Measurements from ENCODE around the gene EIF6.

Gene EIF6

GRCh38 chr20:35284267-35284991 lies at the start of gene EIF6:
EIF6 (minus strand) TSS chr20:35284772; CDS start chr20:35284487, 285 bp downstream.
- Mint-ChIP-seq H3K9me3 (no peaks in the 10 kb centered on the region), H3K27me3 (ENCODE audit: low read depth) (no peaks in the 10 kb centered on the region), H3K36me3 (ENCODE audit: low read depth) (peaks cover 28% of the 10 kb centered on the region), H3K27ac (peak within 1 kb of the TSS; percentile 96), H3K4me3 (peak within 1 kb of the TSS; percentile 89), H3K4me1 (ENCODE audit: low read depth) (peaks cover 17% of the 10 kb centered on the region)
- peak; percentile 77 for DNase-seq (ENCODE audit: low spot score)

- Mint-ChIP-seq H3K4me1 (ENCODE audit: low read depth) (peaks cover 2% of the 10 kb centered on the region), H3K27me3 (ENCODE audit: low read depth) (no peaks in the 10 kb centered on the region), H3K4me3 (no peak overlapping the region), H3K36me3 (ENCODE audit: low read depth) (peaks cover 1% of the 10 kb centered on the region), H3K27ac (no peak overlapping the region), H3K9me3 (no peaks in the 10 kb centered on the region)
- no peak for DNase-seq (ENCODE audit: low spot score)
Observed at GRCh38 chr20:35333606-35334005, 49.0 kb upstream of the EIF6 start.

- Mint-ChIP-seq H3K9me3 (no peaks in the 10 kb centered on the region), H3K4me3 (no peak overlapping the region), H3K4me1 (ENCODE audit: low read depth) (peaks cover 2% of the 10 kb centered on the region), H3K27me3 (ENCODE audit: low read depth) (no peaks in the 10 kb centered on the region), H3K36me3 (ENCODE audit: low read depth) (peaks cover 2% of the 10 kb centered on the region), H3K27ac (no peak overlapping the region)
- DNase-seq (ENCODE audit: low spot score) = no peak
Observed at GRCh38 chr20:35332540-35333200, 48.1 kb upstream of the EIF6 start.

GRCh38 chr20:35329435-35330139 lies 45.0 kb upstream of the EIF6 start:
- Mint-ChIP-seq H3K4me1 (ENCODE audit: low read depth) (peaks cover 6% of the 10 kb centered on the region), H3K9me3 (no peaks in the 10 kb centered on the region), H3K27ac (no peak overlapping the region), H3K36me3 (ENCODE audit: low read depth) (peaks cover 4% of the 10 kb centered on the region), H3K27me3 (ENCODE audit: low read depth) (no peaks in the 10 kb centered on the region), H3K4me3 (no peak overlapping the region)
- peak; percentile 45 for DNase-seq (ENCODE audit: low spot score)

DNA sequence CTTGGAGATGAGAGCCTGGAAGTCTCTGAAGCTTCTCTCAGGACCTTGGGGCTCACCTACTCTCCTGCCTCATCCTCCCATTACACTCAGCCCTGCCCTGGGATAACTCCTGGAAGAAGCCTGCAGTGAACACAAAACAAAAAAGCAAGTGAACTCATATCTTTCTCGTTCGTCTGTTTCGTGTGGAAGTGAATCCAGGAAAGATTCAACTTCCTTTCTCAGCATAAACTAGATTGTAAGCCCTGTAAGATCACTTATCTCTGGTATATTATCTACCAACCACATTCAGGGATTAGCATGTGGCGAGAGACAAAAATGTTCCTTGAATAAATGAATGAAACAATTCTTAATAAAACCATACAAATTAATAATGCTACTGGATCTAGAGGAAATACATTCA lies 44.1 kb upstream of the EIF6 start:
- no peaks in the 10 kb centered on the region for H3K27me3 Mint-ChIP-seq (ENCODE audit: low read depth)
- peaks cover 6% of the 10 kb centered on the region for H3K4me1 Mint-ChIP-seq (ENCODE audit: low read depth)
- H3K4me3 Mint-ChIP-seq = no peak overlapping the region
- no peak overlapping the region for H3K27ac Mint-ChIP-seq
- H3K36me3 Mint-ChIP-seq (ENCODE audit: low read depth) = peaks cover 4% of the 10 kb centered on the region
- no peak for DNase-seq (ENCODE audit: low spot score)
- H3K9me3 Mint-ChIP-seq = no peaks in the 10 kb centered on the region

- no peaks in the 10 kb centered on the region for H3K9me3 Mint-ChIP-seq
- no peak for DNase-seq (ENCODE audit: low spot score)
- no peak overlapping the region for H3K27ac Mint-ChIP-seq
- H3K4me3 Mint-ChIP-seq = no peak overlapping the region
- peaks cover 4% of the 10 kb centered on the region for H3K36me3 Mint-ChIP-seq (ENCODE audit: low read depth)
- H3K27me3 Mint-ChIP-seq (ENCODE audit: low read depth) = no peaks in the 10 kb centered on the region
- H3K4me1 Mint-ChIP-seq (ENCODE audit: low read depth) = peaks cover 8% of the 10 kb centered on the region
Observed at GRCh38 chr20:35328095-35328685, 43.6 kb upstream of the EIF6 start.

GRCh38 chr20:35327074-35327976 lies 42.8 kb upstream of the EIF6 start:
- Mint-ChIP-seq H3K4me3 (no peak overlapping the region), H3K4me1 (ENCODE audit: low read depth) (peaks cover 8% of the 10 kb centered on the region), H3K9me3 (no peaks in the 10 kb centered on the region), H3K27me3 (ENCODE audit: low read depth) (no peaks in the 10 kb centered on the region), H3K36me3 (ENCODE audit: low read depth) (peaks cover 4% of the 10 kb centered on the region), H3K27ac (no peak overlapping the region)
- DNase-seq (ENCODE audit: low spot score) = no peak

- no peaks in the 10 kb centered on the region for H3K9me3 Mint-ChIP-seq
Observed at GRCh38 chr20:35326740-35327073, 42.1 kb upstream of the EIF6 start.

DNA sequence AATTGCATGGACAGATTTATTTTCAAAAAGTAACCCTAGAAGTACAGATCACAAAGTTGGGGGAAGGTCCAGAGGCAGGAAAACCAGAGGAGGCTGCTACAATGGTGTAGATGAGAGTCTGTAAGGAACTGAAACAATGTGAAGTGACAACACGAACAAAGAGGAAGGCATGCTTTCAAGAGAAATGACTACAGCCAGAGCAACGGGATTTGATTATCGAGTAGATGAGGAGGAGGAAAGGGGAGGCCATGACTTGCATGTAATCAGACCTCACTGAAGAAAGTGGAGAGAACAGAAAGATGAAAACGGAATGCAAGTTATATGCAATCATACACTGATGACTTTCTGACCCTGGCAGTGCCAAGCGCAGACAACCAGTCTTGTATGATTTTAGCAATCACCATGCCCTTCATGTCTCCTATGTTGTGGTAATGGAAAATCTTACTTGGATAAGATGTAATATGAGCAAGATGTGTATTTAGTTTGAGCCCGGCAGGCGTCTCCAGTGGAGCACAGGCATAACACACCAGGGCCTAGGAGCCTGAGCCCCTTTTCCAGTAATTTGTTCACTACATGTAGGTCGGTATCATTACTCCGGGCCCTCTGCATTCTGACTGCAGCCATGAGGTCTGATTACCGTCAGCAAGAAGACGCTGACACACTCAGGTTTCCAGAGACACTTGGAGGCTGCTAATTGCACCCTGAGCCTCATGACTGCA lies 41.6 kb upstream of the EIF6 start:
- peaks cover 8% of the 10 kb centered on the region for H3K4me1 Mint-ChIP-seq (ENCODE audit: low read depth)
- H3K27me3 Mint-ChIP-seq (ENCODE audit: low read depth) = no peaks in the 10 kb centered on the region
- no peak overlapping the region for H3K27ac Mint-ChIP-seq
- no peak for DNase-seq (ENCODE audit: low spot score)
- H3K9me3 Mint-ChIP-seq = no peaks in the 10 kb centered on the region
- peaks cover 4% of the 10 kb centered on the region for H3K36me3 Mint-ChIP-seq (ENCODE audit: low read depth)
- H3K4me3 Mint-ChIP-seq = no peak overlapping the region

More at GRCh38 chr20:35326740-35327073, 42.1 kb upstream of the EIF6 start:
- DNase-seq (ENCODE audit: low spot score) = no peak
- Mint-ChIP-seq H3K4me1 (ENCODE audit: low read depth) (peaks cover 8% of the 10 kb centered on the region), H3K27ac (no peak overlapping the region), H3K4me3 (no peak overlapping the region), H3K36me3 (ENCODE audit: low read depth) (peaks cover 4% of the 10 kb centered on the region), H3K27me3 (ENCODE audit: low read depth) (no peaks in the 10 kb centered on the region)

GRCh38 chr20:35325401-35325800 lies 40.8 kb upstream of the EIF6 start:
- no peak overlapping the region for H3K27ac Mint-ChIP-seq
- peaks cover 8% of the 10 kb centered on the region for H3K4me1 Mint-ChIP-seq (ENCODE audit: low read depth)
- no peaks in the 10 kb centered on the region for H3K9me3 Mint-ChIP-seq
- H3K36me3 Mint-ChIP-seq (ENCODE audit: low read depth) = peaks cover 4% of the 10 kb centered on the region
- no peaks in the 10 kb centered on the region for H3K27me3 Mint-ChIP-seq (ENCODE audit: low read depth)
- no peak for DNase-seq (ENCODE audit: low spot score)
- H3K4me3 Mint-ChIP-seq = no peak overlapping the region

DNA sequence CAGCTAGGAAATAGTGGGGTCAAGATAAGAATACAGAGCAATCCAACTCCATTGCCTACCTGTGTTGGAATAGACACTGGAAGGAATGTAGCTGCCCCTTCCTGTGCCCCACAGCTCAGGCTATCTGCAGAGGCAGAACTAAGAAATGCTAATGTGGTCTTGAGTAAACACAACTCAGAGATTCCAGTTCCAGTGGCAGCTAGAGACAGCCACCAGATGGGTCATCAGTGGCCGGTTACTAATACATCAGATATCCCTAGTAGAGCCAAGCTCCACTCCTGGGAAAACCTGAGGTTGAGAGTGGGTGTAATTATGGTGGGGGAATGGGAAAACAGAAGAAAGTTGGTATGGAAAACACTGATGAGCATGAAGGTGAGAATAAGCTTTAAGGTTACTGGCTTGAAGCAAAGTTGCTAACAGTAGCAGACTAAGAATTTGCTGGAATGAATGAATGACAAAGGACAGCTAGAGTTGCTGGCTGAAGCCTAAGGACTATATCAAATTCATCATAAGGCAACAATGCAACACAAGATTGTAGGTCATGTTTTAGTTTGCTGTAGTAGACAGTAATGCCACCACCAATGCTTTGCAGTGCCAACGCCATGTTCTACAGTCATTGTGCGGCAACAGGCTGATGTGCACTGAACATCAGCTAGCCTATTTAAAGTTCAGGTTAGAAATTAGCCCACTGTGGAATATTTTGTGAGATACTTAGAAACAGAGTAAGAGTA lies 36.0 kb upstream of the EIF6 start:
- no peaks in the 10 kb centered on the region for H3K27me3 Mint-ChIP-seq (ENCODE audit: low read depth)
- peaks cover 13% of the 10 kb centered on the region for H3K4me1 Mint-ChIP-seq (ENCODE audit: low read depth)
- no peaks in the 10 kb centered on the region for H3K9me3 Mint-ChIP-seq
- H3K27ac Mint-ChIP-seq = no peak overlapping the region
- peaks cover 2% of the 10 kb centered on the region for H3K36me3 Mint-ChIP-seq (ENCODE audit: low read depth)
- no peak overlapping the region for H3K4me3 Mint-ChIP-seq
- DNase-seq (ENCODE audit: low spot score) = no peak

DNA sequence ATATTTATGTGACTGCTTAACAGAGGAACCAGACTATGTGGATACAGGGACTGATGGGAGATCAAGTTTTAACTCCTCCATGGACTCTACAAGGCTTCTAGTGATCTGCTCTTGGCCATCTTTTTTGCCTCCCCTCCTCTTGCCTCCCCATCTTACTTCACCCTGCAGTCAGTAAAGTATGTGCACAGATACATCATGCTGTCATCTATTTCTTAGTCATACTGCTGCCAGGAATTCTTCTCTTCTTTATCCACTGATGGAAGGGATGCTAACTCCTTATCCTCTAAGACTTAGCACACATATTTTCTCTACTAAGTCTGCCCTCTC lies 35.3 kb upstream of the EIF6 start:
- Mint-ChIP-seq H3K27me3 (ENCODE audit: low read depth) (no peaks in the 10 kb centered on the region), H3K36me3 (ENCODE audit: low read depth) (peaks cover 4% of the 10 kb centered on the region), H3K4me1 (ENCODE audit: low read depth) (peaks cover 19% of the 10 kb centered on the region), H3K9me3 (no peaks in the 10 kb centered on the region), H3K27ac (no peak overlapping the region), H3K4me3 (no peak overlapping the region)
- no peak for DNase-seq (ENCODE audit: low spot score)
